DMS79 treated with DMSO at 0.1 percent for 48 hours (cell line): ENCODE results near the gene PTGS1.
"Not testable (repeated sequence)": the region's sequence is repeated elsewhere in the genome, so short reads cannot be mapped to it uniquely, and the experiment has no call there.

Experiments used
- DNase-seq: peaks from one replicate; lab custom pipeline; 2025; lab: John Stamatoyannopoulos, UW

Gene PTGS1

DNA sequence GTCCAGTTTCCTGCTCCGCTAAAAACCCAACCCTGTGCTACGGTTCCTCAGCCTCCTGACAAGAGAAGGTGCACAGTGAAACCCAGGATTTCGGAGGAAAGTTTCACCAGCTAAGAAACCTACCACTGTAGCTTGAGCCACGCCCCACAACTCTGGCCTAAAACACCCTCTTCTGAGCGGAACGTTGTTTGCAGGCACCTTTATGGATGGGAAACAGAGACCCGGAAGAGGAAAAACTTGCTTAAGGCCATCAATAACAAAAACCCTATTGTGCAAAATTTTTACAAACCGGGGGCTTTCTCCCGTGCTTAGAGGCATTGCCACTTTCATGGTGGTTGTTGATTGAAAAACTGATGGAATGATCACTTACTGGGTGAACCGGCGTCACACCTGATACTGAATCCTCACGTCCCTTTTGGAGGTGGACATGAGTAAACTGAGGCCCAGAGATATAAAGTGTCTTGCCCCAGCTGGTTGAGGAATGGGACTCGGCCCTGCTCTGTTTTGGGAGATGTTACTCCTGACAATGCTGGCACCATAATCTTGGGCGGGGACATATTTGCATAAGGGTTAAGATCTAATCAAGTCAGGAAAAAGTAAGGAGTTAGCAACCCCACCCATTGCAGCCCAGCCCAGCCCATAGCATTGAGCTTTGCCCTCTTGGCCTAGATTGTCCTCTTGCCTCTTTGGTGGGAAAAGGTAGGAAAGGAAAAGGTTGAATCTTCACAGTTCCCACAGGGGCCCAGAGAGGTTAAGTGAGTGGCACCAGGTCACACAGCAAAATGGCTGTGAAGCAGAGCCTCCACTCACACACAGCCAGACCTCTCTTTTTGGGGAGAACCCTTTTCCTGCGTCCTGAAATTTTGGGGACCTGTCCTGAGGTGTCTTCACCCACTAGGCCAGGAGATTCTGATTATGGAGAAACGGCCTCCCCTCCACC lies 23.2 kb upstream of the PTGS1 start:
- peak; percentile 43 for DNase-seq

DNA sequence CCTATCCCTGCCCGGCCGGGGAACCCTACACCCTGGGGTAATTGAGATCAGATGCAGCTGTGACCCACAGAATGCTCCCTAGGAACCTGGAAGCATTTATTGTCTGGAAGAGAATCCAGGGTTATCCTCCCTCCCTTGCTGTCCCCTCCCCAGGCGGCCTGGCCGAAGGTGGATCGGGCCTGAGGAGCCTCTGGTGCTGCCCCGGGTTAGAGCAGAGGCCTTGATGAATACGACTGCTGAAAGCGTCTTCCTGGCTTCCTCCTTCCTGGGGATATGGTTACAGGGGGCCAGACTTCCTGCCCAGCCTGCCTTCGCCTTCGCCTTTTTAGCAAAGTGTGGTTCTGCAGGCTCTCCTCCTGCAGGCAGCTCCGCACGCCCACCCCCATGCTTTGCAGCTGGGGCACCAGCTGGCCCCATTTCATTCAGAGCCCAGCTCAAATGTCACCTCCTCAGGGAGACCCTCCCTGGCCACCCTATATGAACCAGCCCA lies 22.5 kb upstream of the PTGS1 start:
- no peak for DNase-seq

DNA sequence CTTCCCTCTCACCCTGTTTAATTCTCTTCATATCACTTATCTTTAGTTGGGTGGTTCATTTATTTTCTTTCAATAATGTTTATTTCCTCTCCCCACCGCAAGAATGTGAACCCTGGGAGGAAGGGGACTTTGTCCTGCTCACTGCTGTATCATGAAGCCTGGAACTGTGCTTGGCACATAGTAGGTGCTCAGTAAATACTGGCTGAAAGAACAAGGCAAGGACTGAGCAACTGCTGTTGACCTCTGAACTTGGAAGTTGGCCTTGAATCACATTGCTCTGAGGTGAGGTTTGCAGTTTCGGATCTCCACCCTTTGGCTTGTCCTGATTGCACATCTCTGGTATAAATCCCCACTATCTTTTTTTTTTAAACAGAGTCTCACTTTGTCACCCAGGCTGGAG lies 22.0 kb upstream of the PTGS1 start:
- no peak for DNase-seq

DNA sequence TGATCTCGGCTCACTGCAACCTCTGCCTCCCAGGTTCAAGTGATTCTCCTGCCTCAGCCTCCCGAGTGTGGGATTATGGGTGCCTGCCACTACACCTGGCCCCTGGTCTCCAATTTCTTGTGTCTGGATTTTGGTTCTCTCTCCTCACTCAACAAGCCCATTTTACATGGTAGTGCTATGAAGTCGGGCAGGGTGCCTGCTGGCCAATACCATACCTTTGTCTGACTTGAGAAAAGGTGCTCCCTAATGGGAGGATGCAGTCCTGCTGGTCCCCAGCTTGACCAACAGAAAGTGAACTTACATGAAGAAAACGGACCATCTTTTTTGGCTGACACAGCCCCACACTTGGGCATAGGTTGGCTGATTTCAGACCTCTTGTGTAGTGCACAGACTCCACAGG lies 21.6 kb upstream of the PTGS1 start:
- no peak for DNase-seq

DNA sequence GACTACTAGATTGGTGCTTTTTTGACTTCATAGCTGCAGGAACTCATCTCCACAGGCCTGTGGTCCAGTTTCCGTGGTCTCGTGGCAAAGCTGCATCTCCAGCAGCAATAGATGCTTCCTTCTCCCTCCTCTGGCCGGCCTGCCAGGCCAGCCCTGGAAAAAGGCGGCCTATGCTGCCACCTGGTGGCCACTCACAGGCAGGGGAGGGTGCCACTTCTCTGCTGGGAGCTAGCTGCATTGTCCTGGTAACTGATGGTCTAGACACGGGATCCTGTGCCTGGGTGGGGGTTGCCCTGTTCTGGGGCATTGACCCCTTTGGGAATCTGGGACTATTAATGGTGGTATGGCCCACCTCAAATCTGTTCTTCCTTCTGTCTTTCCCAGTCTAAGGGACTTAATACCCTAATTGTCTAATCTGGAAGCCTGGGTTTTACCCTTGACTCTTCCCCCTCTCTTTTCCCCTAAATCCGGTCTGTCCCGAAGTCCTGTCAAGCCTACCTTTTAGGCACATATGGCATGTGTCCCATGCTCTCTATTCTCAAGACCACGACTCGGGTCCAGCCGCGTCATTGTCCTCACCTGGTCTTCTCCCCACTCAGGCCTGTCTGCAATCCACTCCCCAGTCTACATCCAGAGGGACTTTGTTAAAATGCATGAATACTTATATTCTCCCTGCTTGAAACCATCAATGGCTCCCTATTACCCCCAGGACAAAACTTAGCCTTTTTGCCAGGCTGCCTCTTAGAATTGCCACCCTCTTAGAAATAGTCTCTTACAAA lies 20.1 kb upstream of the PTGS1 start:
- DNase-seq, result peak; percentile 74

DNA sequence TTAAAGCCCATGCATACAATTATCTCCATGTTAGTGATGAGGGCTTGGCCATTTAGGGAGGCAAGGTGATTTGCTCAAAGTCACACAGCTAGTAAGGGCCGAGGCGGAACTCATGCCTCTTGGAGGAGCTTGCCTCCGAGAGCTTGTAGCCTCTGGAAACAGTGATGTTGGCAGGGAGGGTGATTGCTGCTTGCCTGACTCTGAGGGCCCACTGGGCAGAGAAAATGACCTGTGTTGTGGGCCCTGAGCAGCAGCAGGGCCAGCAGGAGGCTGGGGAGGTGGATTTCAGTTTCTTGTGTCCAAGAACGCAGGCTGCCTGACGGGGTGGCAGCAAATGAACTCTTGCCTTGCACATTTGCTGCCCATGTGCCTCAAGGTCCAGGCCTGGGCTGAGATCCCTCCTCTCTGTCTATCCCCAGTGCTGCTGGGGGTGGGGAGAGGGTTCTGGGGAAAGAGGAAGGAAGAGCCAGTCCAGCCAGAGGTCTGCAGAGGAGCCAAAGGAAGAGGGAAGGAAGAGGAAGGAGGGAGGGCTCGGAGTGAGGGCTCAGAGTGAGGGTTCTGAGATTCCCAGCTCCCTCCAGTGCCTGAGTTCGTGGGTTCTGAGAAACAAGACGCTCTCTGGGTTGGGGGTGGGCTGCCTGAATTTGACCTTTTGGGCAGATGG lies 16.2 kb upstream of the PTGS1 start:
- no peak for DNase-seq

DNA sequence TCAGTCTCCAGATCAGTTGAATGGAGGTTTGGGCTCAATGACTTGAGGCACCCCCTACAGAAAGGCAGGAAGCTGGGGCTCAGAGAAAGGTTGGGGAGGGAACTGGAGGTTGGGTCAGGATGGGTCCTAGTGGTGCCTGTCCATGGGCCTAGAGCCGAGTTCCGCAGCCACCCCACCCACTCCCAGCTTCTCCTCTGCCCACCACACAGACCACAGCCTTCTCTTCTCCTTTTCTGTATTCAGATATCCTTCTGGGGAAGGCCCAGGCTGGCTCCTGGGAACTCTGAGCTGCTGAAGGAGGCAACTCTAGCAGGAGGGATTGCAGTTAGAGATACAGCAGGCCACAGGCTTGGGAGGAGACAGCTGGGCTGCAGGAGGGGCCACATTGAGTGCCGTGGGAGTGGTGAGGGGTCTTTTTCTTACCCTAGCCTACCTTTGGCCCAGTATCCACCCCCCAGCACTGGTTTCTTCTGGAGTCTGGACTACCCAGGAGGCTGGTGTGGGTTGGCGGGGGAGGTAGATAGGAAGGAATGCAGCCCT lies 15.4 kb upstream of the PTGS1 start:
- DNase-seq, result no peak

DNA sequence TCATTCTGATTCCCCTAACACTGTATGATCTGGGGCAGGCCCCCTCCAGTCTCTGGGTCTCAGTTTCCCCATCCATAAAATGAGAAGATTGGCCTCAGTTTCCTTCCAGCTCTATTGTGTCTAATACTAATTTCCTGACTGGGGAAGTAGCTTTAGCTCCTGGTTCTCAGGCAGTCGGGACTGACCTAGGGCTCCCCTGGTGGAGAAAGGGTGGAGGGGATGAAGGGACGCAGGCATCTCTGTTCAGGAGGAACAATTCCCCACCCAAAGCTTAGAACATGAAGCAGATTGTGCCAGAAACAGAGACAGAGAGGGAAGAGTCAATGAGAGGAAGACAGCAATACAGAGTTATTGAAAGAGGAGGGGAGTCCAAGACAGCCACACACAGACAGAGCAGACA lies 14.2 kb upstream of the PTGS1 start:
- DNase-seq, result no peak

DNA sequence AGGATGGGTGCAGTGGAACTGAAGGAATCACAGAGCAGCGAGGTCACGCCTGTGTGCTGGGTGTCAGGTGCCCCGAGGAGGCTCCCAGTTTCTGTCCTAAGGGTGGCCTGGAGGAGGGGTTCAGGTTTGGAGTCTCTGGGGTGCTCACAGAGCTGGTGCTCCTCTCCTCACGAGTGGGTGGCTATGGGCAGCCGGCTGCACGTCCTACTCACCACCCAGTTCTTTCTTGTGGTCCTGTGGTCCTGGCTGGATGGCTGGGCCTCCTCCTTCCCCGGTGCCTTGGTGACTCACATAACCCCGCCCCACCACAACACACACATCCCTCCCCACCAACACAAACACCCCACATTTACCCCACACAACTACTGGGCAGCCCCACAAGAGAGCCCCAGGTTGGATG lies 9.9 kb upstream of the PTGS1 start:
- DNase-seq, result no peak

DNA sequence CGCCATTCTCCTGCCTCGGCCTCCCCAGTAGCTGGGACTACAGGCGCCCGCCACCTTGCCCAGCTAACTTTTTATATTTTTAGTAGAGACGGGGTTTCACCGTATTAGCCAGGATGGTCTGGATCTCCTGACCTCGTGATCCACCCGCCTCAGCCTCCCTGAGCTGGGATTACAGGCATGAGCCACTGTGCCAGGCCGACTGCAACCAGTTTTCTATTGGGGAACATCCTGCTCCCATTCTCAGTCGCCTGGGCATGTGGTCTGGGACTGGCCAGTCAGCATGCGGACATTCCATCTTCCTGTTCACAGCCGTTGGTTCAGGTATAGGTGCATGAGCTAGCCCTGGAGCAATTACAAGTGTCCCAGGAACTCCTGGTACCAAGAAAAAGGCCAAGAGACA lies 7.7 kb upstream of the PTGS1 start:
- DNase-seq, result not testable (repeated sequence)

DNA sequence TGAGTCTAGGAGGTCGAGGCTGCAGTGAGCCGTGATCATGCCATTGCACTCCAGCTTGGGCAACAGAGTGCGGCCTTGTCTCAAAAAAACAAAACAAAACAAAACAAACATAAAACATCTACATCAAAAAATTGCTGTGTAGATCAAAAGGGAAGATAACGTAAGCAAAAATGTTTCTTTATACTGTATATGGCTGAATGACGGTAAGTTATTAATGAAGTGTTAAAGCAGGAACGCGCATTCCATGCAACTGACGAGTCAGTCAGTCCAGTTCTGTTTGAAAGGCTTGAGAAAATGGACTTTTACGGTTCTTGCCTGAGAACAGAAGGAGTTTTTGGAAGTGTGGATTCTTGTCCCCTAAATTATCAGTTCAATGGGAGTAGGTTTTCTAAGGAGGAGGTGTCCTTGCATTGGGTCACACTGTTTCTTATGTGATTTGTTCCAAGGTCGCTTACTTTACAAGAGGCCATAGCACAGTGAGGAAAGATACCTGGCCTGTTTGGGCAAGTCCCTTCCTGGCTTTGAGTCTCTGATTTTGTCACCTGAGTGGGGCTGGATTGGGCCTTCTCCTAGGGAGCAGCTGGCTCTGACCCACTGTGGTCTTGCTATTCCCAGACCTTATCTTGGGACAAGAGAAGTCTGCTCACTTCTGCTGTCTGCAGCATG lies 6.6 kb upstream of the PTGS1 start:
- peak; percentile 16 for DNase-seq

DNA sequence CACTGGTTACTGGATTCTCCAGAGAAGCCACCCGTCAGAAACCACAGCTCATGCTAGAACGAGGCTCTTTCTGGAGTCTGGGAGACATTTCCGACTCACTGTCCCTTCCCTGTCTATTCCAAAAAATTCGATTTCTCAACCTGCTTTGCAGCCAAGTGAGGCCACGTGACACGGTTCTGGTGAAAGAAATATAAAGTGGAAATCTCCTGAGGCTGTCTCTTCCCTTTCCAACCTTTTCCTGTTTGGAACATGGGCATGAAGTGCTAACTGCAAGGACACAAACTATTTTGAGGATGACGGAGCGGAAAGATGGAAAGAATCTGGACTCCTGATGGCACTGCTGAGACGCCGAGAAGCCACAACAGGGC lies 6.1 kb upstream of the PTGS1 start:
- no peak for DNase-seq

DNA sequence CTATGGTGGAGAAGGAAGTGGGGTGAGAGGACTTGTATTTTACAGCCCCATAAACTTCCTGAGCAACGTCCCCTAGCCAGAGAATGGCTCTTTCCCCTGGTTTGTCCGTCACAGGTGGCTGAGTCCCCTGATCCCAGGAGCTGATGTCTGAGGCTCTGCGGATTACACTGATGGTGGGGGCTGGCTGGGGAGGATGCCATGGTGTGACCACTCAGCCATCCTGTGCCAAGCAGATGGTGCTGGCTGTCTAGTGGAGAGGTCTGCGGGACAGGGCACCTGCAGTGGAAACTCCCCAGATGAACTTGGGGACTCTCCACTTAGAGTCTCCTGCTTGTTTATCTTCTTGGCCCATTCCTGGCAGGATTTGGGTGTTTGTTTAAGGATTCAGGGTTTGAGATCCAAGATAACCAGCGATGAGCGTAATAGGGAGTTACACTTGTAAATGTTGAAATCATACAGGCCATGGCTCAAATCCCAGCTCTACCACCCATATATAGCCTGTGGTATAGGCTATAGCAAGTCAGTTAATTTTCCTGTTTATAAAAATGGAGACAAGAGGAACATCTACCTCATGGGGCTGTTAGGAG lies 4.7 kb upstream of the PTGS1 start:
- no peak for DNase-seq

DNA sequence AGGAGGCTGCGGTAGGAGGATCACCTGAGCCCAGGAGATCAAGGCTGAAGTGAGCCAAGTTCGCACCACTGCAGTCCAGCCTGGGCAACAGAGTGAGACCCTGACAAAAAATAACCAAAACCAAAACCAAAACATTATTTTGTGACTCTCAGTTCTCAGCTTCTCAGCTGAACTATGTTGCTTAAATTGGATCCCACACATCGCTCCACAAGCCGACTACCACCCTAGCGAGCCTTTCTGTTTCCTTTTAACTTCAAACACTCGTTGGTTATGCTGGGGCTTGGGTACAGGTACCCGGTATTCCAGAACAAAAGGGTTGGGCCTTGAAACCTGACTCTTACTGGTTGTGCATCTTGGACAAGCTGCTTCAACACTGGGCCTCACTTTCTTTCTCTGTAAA lies 3.8 kb upstream of the PTGS1 start:
- DNase-seq, result no peak

DNA sequence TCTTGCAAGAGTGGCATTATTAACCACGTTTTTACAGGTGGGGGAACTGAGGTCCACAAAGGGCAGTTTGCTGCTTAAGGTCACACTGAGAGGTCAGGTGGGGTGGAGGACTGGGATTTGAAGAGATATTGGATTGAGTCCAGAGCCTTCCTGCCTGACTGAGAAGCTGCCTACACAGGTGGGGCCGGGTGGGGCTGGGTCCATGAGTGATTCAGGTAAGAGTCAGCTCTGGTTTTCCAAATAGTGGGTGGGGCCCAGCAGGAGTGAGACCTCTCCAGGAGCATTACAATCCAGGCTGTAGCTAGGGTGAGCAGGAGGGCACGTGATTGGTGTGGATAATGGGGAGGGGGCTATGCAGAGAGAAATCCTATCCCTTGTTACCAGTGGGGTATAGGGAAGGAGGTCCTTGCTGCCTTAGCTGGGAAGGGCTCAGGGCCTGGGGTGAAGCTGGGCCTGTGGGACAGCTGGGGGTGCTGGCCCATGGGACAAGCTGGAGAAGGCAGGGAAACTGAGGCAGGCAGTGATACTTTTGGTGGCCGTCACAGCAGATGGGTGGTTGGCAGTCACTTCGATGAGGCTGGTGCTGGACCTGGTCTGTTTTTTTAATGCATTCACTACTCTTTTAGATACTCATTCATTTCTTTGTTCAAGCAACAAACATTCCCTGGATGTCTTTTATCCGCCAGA lies 2.9 kb upstream of the PTGS1 start:
- no peak for DNase-seq

DNA sequence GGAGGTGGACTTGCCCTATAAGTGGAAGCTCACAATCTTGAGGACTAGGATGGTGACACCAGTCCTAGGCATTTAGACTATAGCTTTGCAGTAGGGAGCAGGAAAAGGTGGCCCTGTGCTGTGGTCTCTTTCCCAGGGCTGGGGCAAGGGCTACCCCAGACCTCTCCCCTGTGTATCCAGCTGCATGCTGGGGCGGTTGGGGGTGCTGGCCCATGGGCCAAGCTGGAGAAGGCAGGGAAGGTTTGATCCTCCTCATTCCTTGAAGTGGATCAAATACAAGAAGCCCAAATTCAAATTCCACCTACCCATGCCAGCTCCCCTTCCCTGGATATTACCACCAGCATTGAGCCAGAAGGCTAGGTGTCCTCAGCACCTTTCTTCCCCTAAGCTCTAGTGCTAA lies 2.2 kb upstream of the PTGS1 start:
- no peak for DNase-seq

DNA sequence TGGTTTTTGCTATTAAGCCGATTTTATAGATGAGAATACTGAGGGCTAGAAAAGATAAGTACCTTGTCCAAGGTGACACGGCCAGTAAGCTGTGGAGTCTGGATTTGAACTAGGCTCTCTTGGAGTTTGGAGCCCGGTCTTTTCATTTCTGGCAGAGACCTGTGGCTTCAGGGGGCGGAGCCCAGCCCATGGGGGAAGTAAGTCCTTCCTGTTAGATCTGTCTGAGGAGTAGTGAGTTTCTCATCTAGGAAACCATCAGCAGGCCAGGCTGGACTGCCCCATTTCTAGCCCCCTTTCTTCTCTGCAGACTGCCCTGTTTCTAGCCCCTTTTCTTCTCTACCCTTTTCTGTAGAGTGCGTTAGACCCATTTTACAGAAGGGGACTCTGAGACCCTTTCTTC lies 521 bp upstream of the PTGS1 start:
- no peak for DNase-seq

DNA sequence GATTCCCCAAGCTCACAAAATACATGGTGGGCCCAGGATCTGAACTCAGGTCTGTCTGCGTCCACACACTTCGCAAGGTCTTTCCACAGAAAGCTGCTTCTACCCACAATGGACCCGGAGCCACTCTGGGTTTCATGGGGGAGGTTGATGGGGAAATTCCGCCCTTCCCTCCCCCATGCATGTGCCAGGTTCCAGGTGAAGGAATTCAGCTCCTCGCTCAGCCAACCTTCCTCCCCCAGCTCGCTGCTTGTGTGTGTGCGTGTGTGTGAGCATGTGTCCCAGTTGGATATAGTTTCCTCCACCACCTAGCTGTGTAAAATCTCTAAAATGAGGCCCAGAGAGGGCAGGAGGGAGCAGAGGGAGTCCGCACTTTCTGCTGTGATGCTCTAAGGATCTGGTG lies 1.0 kb downstream of the PTGS1 start:
- no peak for DNase-seq

DNA sequence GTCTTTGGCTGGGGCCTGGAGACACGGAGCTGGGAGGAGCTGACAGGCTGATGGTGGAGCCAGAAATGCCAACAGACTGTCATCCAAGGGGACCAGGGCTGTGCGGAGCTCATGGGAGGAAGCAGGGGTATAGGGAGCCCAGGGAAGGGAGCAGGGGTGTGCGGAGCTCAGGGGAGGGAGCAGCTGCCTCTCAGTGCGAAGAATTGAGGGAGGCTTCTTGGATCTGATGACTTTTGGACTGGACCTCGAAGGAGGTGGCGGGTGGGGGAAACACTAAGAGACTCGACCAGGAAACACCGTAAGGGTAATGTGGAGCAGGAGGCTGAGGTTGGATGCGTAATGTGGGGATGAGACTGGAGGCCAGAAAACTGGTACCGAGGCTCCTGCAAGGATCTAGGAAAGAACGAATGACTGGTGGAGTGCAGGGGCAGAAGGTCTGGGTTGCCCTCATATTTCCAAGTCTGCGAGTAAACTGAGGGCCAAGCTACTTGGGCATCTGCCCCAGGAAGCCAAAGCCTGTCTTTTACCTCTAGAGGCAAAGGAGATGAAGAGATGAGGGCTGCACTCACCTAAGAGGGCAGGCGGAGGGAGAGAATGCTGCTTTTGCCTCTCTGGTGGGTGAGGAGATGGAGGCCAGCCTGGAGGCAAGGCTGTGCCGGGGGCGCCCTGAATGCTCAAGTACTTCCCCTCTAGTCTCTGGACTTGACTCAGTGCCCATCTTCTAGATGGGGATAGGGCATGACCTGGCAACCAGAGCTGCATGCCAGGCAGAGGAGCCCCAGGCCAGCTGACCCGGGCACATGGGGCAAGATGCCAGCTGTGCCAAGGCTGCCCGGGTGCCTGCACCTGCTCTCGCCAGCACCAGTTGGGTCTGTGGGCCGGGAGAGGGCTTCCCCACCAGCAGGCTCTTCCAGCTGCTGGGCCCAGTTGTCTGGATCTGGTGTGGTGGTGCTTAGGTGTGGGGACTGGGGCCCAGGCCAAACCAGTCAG lies 2.3 kb downstream of the PTGS1 start:
- DNase-seq, result no peak
